Middle frontal gyrus (tissue), 1 donor: ENCODE measurements around the gene MRAP.

Source experiments
- DNase-seq: peaks from one replicate; pipeline ENCODE4 v3.0.0-alpha.2; 2015; ENCODE audit warnings: low spot score; ENCODE audit errors: extremely low spot score

MRAP gene

DNA sequence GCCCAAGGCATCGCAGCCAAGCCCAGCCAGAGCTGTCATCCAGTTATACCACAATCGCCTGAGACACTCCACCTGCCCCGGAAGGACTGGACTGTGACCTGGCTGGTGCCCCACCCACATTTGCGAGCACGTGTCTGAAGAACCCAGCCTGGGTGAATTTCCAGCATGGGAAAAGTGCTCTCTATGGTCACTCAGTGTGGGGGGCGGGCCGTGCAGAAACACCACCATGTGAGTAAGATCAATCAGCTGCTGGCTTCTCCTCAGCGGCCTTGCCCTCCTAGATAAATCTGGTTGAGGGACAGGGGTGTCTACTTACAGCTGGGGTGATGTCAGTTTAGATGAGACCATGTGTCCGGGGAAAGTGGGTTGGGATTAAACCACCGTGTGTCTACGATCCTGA is 49.3 kb downstream of the MRAP start:
- DNase-seq, result no peak

DNA sequence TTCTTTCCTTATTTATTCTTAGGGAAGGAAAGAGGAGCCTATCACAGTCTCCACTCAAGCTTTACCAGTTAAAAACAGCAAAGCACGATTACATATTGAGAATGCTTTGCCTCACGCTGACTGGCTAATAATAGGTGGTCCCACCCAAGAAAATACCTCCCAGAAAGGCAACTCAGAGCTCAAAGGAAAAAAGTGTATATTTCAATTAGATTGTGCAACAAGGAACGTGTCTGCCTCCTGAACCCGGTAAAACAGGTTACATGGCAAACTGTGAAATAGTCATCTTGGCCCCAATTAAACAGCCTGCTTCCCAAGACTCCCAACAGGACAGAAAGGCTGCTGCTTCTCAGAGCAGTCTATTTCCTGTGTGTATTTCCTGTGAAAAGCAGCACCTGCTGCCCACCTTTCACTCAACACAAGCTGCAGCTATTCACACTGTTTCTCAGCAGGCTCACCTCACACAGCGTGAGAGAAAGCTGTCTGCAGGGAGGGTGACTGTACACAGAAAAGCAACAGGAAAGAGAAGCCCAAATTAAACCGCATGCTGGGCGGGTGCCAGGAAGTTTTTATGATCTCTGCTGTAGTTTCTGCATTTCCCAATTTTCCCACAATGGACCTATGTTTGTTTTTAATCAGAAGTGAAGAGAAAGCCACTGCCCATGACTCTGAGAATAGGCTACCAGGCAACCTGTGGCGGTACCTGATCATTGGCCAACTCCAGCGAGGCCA is 50.1 kb downstream of the MRAP start:
- DNase-seq, result no peak

DNA sequence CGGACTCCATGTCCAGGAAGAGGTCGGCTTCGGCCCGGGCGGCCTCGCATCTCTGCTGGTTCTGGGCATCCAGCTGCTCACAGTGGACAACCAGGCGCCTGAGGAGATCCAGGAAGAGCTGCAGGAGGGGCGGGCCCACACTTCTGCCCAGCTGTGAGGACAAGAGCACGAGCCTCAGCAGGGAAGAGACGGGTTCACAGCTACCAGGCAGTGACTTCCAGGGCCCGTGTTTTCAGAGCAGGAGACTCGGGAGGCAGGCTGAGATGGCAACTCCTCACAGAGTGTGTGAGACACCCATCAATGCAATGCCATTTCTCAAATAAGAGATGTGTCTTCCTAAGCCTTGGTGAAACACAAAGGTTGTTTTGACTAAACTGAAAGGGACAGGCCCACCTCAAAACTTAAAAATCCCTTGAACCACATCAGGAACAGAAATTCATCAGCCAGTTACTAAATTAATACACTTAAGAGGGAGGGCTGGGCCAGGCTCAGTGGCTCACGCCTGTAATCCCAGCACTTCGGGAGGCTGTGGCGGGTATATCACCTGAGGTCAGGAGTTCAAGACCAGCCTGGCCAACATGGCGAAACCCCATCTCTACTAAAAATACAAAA is 50.8 kb downstream of the MRAP start:
- no peak for DNase-seq

DNA sequence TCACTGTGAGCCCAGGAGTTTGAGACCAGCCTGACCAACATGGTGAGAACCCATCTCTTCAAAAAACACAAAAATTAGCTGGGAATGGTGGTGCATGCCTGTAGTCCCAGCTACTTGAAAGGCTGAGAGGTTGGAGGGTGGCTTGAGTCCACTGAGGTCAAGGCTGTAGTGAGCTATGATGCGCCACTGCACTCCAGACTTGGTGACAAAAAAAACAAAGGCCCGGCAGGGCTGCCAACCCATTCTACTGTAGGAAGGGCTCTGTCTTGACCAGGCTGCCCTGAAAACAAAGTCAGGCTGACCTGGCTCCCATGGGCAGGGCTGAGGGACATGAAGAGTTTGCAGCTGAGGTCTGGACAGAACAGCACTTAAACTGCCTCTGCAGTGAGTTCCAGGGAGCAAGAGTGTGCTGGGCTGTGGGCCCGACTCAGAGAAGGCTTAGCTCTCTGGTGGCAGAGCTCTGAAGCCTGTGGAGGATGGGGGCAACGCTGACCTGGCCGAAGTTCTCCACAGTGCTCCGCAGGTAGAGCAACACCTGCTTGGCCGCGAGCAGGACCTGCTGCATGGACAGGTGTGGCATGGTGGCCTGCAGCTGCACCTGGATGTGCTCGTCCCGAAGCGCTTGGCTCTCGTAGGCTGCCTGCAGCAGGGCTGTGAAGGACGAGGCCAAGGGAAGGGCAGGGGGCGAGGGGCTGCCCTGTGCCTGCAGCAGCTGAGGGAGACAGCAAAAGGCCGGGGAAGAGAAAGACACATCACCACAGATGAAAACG is 51.7 kb downstream of the MRAP start:
- no peak for DNase-seq

DNA sequence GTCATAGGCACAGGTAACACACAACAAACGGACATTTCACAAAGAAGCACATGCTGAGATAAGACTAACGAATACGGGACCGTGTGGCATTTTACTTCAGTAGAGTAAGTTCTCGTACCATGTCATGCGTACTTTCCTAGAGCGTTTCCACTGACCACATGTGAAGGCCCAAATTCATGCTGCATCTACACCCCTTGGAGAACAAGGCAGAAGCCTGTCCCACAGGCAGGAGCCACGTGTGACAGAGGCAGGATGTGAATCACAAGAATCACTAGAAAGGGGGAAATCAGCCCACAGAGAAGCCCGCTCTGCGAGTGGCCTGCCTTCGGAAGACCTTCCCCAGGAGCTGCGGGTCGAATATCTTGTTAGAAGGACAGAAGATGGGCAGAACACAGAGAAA is 52.3 kb downstream of the MRAP start:
- no peak for DNase-seq

DNA sequence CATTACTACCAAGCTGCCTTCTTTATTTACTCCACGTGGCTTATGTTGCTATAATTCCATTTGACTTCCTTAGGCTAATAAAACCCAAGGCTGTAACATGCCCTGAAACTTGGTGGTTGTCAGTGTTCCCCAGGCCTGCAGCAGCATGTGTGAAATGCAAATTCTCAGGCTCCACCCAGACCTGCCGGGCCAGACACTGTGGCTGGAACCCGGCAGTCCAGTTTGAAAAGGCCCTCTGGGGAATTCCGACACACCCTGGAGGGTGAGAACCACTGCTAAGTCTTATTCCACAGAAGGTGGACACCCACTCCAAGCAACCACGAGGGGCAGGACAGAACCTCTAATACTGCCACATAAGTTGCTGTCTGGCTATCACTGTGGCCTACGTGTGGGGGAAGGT is 52.8 kb downstream of the MRAP start:
- DNase-seq, result no peak

DNA sequence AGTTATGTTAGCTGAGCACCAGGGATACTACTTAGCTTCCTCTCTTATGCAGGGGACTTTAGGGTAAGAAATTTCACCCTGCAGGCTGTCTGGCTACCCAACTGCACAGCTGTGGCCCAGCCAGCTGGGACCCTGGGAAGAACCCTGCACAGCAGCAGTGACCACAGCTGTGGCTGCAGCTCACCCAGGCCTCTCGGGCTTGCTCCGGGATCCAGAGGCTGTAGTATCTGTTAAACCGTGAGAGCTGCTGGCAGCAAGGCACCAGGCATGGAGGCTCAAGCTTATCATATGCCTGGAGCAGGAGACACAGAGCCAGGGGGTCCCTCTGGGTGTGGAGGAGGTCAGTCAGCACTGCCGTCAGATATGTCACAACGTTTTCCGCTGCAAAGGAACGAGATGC is 53.9 kb downstream of the MRAP start:
- no peak for DNase-seq

DNA sequence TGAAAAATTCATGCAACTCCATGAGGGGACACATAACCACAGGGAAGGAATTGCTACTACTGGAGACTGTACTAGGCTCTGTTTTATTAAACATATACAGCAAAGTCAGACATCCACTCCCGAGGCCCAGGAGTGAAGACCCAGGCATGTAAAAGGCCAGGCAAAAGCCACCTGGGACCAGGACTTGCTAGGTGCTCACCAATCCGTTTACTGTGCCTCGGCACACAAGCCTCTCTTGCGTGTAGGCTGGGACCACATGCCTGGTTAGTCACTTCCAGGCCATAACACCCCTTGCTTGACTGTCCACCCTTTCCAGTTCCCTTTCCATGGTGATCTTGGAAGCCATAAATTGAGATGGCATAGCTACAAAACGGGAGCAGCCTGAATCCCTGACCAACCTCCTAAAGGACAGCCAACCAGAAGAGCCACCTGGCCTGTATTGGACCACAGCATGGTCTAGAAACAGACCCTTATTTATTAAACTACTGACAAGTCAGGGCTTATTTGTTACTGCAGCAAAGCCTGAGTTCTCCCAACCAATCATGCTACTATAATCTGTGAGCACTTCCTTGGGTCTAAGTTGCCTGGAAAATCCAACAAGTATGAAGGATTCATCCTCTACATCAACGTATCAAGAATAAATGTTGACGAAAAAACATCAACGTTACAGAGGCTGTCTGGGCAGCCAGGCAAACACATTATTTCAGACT is 54.5 kb downstream of the MRAP start:
- no peak for DNase-seq

DNA sequence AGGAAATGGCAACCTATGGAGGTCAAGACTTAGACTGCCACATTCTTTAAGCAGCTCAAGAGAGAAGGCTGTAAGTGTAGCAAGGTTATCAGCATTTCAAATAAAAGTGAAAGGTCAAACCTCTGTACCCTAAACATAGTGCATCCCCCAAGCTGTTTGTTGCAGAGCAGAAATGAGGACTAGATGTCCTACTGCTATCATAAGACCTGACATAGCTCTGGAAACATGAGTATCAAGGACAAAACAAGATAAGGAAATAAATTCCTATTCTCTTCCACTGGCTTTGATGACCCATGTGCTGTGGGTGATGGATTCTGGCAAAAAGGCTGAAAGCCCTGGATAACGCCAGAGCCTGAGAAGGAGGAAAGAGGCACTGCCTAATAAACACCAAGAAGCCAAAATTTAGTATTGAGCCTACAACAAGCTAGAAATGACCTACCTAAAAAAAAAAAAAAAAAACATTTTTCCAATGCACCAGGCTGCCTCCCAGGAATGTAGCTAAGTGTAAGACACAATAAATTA is 58.3 kb downstream of the MRAP start:
- DNase-seq, result no peak

DNA sequence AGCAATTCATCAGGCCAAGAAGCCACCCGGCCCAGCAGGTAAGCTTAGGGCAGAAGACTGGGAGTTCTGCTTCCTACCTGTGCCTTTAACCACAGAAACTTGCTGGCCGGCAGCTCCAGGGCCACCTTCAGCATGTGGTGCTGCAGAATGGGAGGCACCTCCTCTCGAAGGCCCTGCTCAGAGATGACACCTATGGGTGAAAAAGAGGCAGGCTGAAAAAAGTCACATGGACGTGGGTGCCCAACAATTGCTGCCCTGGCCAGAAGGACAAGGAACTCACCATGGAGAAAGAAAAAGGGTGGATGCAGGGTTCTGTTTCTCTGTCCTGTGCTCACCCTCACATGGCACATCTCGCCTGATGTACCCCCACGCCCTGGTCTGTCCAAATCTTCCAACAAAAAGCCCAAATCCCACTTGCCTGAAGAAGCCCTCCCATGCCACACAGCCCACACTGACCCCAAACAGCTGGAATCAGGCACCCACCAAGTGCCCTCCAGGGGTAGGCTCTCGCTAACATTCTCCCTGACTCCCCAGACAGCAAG is 61.1 kb downstream of the MRAP start:
- DNase-seq, result no peak

DNA sequence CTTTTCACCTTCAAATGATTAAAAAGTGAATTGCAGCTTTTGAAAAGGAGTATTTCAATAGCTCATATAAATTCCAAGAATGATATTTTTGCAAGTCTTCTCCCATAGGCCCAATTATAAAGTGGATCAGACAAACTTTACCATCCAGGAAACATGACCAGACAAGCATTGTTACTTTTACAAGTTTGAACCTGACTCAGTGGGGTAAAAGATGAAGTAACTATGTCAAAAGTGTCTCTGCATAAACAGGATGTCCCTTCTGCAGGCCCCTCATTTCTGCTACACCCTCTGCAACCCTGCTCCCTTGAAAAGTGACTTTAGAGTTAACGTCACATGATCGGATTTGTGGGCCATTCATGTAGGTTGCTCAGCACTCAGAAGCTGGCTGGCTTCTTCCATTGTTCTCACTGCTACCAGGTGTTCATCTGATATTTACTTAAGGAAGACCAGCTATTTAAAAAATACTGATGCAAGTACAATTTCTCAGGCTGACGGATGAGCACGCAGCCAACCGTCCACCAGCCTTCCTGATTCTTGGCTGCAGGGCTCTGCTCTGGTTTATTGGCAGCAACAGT is 61.8 kb downstream of the MRAP start:
- no peak for DNase-seq
